K562 (cell line): ENCODE measurements around the gene UMODL1. TPM values are rescaled to one million over a fixed set of nuclear protein-coding genes. Genes with fewer than 3 reads are reported as not detected.

Experiments
- CHD7 ChIP-seq: fragments of 200-600 bp; sonication (generic); IDR thresholded peaks from one replicate; pipeline ENCODE4 v1.6.1; 2012; ENCODE audit warnings: mild to moderate bottlenecking, low read depth, low read length, inconsistent platforms
- FIP1L1 ChIP-seq: fragments of 200-400 bp; formaldehyde crosslinking; IDR thresholded peaks from 2 replicates; pipeline ENCODE4 v1.6.1; 2018; ENCODE audit warnings: mild to moderate bottlenecking, low read depth, low read length; ENCODE audit not compliant: poor library complexity, severe bottlenecking
- RCOR1 ChIP-seq, 2 experiments: IDR thresholded peaks; 2 replicates each; pipeline ENCODE4 v1.6.1; 2012; ENCODE audit warnings: low read depth in 2 of 2, low read length in 2 of 2, borderline replicate concordance in 1 of 2, improper control_type of control experiment in 1 of 2
- TAF9B ChIP-seq: fragments of 450-650 bp; IDR thresholded peaks from 2 replicates; pipeline ENCODE4 v1.6.1; 2018; ENCODE audit warnings: mild to moderate bottlenecking; ENCODE audit not compliant: partially characterized antibody
- polyA plus RNA-seq, 8 experiments: library from polyadenylated mRNA; depleted of rRNA in 4 of 8; stranded (reverse) in 5 of 8; unstranded in 3 of 8; fragments of >200 nt; fragmentation: Nextera tagmentation in 2 of 8; fragmentation: Illumina TruSeq in 1 of 8; extraction: Ambion mirVana in 2 of 8; extraction: Trizol in 1 of 8; gene quantifications; 2 replicates each; pipeline versions ENCODE4 v1.2.1 to v1.2.3, GENCODE V29; 2011 to 2014; ENCODE audit warnings: inconsistent platforms in 1 of 8, missing spikeins in 1 of 8
- total RNA-seq, 7 experiments: library from RNA; depleted of rRNA in 6 of 7; stranded (reverse); fragments of >200 nt in 6 of 7; fragmentation: Illumina TruSeq in 2 of 7; extraction: Trizol in 2 of 7; gene quantifications; 2 replicates each; pipeline versions ENCODE4 v1.2.1 to v1.2.3, GENCODE V29; 2011 to 2021; ENCODE audit warnings: low replicate concordance in 1 of 7

Gene UMODL1
- total and polyA plus RNA-seq, 9 of the 15 experiments (the other 6 are each of a cell fraction or from before 2014, with no cell fraction given): not detected

- no peak for TF ChIP-seq CHD7
- no peak for TF ChIP-seq FIP1L1
- TF ChIP-seq RCOR1 (IDR thresholded peaks at IDR 0.05; ENCODE audit: borderline replicate concordance in 1 of 2, low read depth in 2 of 2, low read length in 2 of 2): no peak
- TF ChIP-seq TAF9B: no peak
Measured at GRCh38 chr21:42089093-42089631, 18.0 kb downstream of the UMODL1 start (continued).
